EL (cell line): ENCODE measurements around the gene OTOS.

Experiments
- DNase-seq: peaks from one replicate; pipeline ENCODE4 v3.0.0-alpha.2; 2016

Gene OTOS

DNA sequence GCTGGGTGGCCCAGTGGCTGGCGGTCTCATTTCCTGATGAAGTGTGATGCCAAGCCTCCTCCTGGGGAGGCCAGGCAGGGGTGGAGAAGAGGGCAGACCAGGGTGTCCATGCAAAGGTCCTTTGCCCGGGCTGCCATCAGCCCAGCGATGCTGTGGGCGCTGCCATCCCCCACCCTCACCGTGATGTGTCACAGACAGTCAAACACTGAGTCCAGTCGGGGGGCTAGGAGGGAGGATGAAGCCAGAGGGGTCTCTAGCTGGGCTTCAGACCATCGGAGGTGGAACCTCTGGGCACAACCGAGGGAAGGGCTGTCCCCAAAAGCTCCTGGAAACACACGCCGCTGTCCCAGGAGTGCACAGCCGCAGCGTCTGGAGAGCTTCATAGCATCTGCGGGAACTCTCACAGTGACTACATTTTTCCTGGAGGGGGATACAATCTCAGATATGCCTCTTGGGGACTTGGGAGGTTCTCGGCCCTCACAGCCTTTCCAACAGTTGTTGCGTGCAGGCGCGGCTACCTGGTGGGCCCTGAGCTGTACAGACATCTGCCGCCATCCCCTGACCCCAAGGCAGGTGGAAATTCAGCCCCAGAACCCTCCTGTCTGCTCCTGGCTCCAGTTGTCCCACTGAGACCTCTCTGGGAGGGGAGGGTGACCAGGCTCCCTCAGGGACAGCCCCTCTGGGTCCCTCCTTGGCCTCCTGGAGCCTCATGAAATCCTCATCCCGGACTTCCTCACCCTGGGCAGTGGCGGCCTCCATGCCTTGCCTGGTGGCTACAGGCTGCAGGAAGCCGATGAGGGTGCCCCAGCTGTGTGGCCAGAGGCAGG, 26.5 kb upstream of the OTOS start:
- no peak for DNase-seq

DNA sequence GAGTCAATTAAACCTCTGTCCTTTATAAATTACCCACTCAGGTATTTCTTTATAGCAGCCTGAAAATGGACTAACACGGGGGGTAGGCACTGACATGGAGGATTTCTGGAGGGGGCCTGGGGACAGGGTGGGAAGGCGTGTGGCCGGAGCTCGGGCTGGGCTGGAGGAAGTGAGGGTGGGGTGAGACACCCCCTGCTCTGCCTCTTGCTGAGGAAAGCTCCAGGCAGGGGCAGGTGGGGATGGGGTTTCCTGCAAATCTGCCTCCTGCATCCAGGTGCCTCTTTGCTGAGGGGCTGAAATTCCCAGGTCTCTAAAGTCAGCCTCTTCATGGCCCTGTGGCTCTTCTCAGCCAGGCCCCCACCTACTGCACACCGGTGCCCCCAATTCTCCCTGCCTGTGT, 25.7 kb upstream of the OTOS start:
- no peak for DNase-seq

DNA sequence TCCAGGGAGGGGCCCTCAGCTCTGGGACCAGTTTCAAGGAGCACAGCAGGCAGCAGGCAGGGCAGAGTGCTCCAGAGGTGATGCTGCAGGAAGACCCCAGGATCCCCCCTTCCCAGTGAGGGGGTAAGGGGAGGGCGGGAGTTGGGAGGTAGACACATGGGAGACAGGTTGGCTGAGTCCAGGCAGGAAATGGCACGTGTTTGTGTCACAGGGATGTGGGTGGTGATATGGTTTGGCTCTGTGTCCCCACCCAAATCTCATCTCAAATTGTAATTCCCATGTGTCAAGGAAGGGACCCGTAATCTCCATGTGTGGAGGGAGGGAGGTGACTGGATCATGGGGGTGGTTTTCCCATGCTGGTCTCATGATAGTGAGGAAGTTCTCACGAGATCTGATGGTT, 25.2 kb upstream of the OTOS start:
- no peak for DNase-seq

DNA sequence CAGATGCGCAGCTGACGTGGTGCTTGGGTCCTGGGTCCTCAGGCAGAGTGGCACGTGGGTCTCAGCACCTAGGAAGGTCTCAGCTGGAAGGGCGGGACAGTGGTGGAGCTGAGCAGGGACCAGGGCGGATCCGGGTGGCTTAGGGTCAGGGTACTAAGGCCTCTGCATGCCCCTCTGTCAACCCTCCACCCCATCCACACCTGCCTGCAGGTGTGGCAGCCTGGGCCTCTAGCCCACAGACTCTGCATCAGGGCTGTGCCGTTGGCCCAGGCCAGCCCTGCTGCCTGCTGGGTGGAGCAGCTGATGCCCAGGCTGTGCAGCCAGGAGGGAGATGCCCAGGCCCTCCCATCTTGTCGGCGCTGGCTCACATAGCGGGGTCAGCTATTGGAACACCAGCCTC, 24.6 kb upstream of the OTOS start:
- no peak for DNase-seq

DNA sequence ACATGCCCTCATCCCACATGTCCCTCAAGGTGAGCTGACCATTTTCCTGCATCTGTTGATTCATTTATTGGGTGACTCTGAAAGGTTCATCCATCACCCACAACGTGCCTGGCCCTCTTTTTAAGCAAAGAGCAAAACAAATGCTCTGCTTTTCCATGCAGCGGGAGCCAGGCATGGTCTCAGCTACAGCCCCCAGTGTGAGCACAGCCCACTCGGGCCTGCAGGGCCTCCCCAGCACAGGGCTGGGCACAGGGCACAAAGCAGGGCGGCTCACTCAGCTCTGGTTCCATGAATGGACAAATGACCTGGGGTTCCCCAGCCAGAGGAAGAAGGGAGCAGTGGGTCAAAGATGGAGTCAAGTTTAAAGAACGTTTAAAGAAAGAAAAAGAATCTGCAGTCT, 24.1 kb upstream of the OTOS start:
- no peak for DNase-seq

DNA sequence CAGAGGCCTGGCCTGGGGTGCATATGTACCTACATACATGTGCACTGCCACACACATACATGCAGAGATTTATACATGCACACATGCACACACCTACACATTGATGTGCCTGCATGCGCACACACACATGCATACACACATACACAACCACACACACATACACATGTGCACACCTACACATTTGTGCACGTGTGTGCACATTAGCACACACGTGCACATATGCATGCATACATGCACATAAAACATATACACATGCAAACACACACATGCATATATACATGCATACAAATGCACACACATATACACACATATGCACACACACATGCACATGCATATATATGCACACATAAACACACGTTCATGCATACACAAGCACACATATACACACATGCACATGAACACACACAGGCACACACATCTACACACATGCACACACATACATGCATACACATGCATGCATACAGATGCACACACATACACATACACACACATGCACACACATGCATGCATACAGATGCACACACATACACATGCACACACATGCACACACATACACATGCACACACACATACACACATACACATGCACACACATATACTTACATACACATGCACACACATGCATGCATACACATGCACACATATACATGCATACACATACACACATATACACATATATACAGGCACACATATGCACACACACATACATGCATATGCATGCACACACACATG, 23.6 kb upstream of the OTOS start:
- DNase-seq: no peak

DNA sequence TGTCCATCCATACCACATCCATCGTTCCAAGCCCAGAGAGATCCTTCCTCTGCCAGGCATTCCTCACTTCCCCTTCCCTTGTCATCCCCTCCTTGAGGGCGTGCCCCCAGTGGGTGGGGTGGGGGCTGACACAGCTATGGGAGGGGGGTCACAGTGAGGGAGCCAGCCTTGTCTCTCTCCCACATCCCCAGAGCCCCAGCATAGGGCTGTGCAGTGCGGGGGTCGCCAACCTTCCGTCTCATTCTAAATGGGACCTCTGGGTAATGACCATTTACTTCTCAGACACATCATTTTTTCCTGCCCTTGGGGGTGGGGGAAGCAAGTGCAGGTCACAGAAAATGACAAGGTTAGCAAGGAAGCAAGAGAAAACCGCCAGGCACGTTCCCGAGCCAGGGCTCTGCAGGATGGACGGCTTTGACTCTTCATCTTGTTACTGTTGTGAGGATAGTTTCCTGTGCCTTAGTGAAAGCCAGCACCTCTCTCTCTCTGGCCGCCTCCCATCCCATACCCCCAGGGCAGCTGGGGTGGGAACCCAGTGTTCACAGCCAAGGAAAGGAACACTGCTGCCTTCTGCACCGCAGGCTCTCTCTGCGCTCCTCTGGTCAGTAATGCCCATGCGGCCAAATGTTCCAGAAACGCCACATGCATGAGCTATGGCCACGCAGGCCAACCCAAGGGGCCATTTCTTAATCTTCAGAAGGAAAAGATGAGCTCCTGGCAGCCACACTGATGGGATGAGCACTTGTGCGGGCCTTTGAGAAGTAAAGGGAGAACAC, 22.7 kb upstream of the OTOS start:
- DNase-seq: no peak

DNA sequence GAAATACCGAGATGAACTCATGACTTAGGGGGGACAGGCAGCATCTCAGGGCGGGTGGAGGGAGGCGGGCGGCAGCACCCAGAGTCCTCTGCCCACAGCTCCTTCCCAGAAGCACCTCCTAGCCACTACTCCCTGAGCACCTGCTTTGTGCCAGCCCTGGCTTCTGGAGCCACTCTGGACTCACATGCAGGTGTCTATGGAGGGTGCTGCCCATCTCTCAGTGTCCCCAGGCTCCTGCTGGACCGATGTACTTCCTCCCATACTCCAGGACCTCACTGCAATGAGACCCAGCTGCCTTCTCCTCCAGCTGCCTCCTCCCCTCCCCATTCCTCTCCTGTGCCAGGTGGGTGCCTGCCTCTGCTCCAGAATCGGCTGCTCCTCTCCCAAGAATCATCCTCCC, 22.1 kb upstream of the OTOS start:
- DNase-seq: no peak

DNA sequence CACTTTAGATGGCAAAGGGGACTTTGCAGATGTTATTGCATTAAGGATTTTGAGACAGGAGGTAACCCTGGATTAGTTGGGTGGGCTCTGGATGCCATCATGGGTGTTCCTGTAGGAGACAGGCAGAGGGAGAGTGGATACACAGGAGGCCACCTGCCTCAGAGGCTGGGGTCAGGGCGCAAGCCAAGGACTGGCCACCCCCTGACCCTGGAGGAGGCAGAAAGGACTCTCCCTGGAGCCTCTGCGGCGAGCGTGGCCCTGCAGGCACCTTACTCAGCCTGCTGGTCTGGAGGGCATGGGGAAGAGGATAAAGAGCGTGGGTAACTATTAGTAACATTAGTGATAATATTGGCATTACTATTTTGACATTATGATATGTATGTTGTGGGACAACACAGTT, 21.6 kb upstream of the OTOS start:
- DNase-seq: no peak

DNA sequence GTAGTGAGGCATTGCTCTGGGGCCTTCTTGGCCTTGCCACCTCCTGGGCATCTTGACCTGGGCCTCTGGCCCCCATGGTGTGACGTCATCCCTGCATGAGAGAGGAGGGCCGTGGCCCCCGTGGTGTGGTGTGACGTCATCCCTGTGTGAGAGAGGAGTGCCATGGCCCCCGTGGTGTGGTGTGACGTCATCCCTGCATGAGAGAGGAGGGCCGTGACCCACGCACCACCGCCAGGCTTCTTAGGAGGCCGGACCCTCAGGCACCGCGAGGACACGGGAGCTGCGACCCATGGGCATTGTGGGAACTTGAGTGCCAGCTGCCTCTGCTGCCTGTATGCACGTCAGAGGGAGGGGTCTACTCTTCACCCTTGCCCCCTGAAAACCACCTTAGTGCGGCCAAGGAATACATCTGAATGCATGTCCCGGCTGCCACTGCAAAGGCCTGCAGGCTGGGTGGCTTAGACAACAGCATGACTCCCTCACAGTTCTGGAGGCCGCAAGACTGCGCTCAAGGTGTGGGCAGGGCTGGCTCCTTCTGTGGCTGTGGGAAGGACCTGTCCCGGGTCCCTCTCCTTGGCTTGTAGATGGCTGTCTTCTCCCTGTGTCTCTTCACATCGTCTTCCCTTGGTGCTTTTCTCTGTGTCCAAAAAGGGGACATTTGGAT, 20.8 kb upstream of the OTOS start:
- DNase-seq: no peak

DNA sequence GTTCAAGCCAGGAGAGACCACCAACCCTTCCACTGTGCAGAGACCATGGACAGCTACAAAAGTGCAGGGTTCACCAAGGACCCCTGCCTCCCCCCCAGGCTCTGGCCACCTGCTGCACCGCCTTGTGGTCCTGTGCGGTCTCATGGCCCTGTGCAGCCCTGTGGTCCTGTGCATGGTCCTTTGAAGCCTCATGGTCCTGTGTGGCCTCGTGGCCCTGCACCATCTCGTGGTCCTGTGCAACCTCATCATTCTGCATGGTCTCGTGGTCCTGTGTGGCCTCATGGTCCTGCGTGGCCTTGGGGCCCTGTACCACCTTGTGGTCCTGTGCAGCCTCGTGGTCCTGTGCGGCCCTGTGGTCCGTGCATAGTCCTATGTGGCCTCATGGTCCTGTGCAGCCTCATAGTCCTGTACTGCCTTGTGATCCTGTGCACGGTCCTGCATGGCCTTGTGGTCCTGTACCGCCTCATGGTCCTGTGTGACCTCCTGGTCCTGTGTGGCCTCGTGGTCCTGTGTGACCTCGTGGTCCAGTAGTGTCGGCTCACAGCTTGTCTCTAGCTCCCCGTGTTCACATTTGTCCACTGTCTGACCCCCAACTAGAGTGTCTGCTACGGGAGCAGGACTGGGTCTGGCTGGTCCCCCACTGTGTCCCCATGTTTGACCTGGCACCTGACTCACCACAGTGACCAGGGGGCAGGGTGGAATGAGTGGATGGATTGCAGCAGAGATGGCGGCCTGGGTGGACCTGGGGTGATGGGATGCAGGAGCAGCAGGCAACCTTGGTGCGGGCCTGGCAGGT, 20.0 kb upstream of the OTOS start:
- DNase-seq: no peak

DNA sequence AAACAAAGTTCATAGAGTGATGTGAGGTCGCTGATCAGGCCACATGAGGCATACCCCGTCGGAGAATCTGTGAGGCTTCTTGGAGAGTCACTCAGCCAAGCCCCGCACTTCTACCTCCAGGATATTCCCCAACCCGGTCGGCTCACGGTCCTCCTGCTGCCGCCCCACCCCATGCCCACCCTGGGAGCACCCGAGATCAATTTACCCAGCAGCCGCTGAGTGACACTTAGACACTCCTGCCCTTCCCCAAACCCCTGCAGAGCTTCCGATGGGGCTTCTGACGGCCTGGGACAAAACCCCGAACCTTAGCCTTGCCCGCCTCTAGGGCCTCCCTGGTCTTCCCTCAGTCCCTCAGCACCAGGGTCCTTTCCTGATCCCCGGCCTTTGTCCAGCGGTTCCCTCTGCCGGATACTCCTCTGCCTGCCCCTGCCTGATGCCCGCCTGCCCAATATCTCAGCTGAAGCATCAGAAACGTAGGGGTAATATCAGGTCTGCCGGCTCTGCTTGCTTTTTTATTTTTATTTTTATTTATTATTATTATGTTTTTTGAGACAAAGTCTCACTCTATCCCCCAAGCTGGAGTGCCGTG, 18.9 kb upstream of the OTOS start:
- DNase-seq: no peak

DNA sequence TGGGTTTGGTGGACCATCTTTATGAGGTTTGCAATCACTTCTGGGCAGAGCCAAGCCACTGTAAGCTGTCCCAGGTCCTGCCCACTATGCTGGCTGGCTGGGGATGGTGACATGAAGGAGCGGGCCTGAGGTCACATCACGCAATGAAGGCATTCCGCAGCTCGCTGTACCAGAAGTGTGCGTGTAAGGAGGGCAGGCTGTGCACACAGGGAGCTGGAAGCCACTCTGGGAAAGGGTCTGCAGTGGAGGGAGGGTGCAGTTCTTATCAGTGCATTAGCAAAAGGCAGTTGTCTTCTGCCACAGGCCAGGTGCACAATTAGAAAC, 16.7 kb upstream of the OTOS start:
- no peak for DNase-seq

DNA sequence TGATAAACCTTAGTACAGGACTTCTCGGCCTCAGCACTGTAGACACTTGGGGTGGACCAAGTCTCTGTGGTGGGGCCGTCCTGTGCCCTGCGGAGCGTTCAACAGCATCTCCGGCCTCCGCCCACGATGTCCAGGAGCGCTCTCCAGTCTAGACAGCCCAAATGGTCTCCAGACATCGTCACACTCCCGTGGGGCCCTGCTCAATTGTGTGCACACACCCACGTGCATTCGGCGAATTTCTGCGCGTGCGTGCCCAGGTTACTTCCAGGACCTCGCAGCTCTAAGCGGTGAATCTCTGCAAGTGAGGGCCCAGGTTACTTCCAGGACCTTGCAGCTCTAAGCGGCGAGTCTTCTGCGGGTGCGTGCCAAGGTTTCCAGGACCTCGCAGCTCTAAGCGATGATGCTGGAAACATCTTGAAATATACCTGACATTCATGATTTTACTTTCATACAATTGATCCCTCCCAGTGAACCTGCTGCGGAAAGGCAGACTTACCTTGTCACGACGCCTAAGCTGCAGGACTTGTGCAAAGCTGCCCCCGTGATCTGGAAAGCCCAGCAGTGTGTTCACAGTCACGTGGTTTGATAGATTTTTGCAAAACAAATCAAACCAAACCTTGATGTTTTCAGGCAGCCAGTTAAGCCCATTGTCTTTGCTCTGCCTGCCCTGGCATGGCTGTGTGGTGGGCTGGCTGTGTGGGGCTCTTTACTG, 16.1 kb upstream of the OTOS start:
- DNase-seq: no peak

DNA sequence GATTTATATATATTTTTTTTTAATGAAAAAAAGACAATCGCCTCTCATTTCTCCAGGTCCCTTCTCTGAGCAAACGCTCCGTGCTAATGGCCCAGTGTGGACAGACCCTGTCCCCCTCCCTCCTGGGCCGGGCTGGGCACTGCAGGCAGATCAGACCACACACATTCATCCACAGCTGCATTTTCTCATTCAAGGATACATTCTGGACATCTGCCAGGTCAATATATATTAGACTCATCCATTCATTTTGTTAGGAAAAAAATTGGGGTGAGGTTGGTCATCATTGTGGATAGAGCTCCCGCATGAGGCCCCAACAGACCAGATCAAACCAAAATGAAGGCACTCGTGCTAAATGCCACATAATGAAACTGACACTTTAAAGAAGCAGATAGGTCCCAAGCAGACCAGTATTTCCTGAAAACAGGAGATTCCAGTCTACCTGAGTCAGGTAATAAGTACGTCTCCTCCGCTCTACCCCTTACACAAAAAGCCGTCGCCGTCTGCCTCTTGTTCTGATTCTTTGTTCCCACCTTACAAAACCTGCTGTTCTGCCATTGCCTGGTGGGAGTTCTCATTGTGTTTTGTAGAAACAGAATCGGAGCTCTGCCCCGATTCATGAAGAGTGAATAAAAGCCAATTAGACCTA, 15.4 kb upstream of the OTOS start:
- DNase-seq: no peak

DNA sequence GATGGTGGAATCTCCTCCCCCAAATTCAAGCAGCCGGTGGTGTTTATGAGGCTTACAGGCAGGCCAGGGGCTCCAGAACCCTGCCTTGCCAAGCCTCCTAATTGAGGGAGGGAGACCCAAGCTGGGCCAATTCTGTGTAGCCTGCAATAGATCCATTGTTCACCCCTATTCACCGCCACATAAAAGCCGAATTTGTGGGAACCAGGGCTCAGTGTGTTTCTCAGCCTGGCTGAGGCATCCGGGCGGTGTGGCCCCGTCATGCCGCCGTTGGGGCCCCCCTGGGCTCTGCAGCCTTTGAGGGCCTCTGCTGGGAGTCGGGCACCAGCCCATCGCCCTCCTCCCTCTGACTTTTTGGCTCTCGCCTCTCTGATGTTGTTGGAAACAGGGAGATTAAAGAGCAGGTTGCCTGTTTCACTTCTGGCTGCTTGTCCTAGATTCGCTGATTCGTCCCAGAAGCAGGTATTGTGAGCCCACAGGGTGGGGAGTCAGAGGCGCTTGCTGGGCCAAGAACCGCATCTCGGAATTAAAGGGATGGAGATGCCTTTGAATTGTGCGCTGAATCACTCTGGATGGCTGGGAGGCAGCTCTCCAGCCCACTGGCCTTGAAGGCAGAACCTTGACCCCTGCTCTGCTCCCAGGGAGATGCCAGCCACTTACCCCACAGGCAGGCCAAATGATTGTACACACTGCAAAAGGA, 14.7 kb upstream of the OTOS start:
- no peak for DNase-seq

DNA sequence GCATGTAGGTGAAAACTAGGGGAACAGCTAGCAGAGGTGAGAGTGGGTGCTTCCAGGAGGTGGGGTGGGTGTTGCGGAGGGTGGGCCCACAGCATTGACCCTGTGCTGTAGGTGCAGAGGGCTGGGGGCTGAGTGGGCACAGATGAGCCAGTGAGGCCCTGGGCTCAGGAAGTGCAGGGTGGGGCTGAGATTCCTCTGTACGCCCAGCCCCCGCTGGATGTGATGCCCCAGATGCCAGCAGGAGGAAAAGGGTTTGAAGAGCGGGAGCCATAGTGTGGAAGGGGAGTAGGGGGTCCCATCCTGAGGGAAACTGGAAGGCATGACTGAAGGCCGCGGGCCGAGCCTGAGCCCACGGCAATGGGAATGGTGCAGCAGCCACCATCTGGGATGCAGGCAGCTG, 14.1 kb upstream of the OTOS start:
- DNase-seq: no peak

DNA sequence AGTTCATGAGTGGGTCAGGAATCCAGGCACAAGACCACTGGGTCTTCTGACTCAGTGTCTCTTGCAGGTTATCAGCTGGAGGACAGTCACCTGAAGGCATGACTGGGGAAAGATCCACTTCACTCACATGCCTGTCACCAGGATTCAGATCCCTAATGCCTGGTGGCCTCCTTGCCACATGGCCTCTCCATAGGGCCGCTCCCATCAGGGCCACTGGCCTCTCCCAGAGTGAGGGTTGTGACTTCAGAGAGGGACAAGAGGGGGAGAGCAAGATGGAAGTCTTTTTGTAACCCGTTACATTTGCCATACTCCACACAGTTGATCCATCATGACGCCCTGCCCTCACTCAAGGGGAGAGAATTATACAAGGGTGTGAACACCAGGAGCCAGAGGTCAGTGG, 13.0 kb upstream of the OTOS start:
- no peak for DNase-seq

DNA sequence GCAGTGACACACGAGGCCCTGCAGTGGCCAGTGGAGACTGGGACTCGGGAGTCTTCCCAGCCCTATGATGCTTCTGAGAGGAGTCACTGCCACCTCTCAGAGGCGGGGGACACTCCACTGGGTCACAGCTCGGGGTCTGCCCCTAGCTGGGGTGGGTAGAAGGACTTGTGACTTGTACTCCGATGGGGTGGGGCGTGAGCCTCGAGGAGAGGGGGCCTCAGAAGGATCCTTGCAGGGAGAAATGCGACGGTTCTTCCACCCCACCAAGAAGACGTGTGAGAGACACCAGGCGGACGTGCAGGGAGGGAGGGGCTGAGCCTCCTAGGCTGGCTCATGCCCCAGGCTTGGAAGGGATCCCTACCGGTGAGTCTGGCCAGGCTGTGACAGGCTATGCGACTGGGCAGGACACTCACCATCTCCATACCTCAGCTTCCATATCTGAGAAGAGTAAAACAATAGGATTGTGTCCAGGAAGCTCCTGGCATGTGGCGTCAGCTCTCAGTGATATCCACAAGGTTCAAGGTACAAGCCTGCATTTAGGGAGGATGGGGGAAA, 11.1 kb upstream of the OTOS start:
- no peak for DNase-seq
